DND-41 (cell line): ENCODE results near the gene DLG2.

Experiments
- ATAC-seq: fragments of 200-7000 bp; cut with Tn5 transposase; 3 replicates; pipeline ENCODE4 v1.9.1; 2021; ENCODE audit warnings: low read depth; ENCODE audit not compliant: insufficient read depth
- DNase-seq: peaks from one replicate; pipeline ENCODE4 v3.0.0-alpha.2; 2020
- H2AFZ ChIP-seq: 2 replicates; pipeline ENCODE4 v1.6.0; 2012; ENCODE audit warnings: low read depth, low read length
- H3K27ac ChIP-seq: 2 replicates; pipeline ENCODE4 v1.5.1; 2012; ENCODE audit warnings: low read length, inconsistent platforms
- H3K27me3 ChIP-seq: fragments of 200-600 bp; sonication (generic); 2 replicates; pipeline ENCODE4 v1.6.0; 2012; ENCODE audit warnings: low read length, mild to moderate bottlenecking, inconsistent platforms; ENCODE audit not compliant: insufficient read depth, poor library complexity
- H3K36me3 ChIP-seq: 2 replicates; pipeline ENCODE4 v1.5.1; 2012; ENCODE audit warnings: low read length, inconsistent platforms; ENCODE audit not compliant: insufficient read depth
- H3K4me1 ChIP-seq: 2 replicates; pipeline ENCODE4 v1.5.1; 2012; ENCODE audit warnings: mild to moderate bottlenecking, low read length; ENCODE audit not compliant: insufficient read depth
- H3K4me2 ChIP-seq: 2 replicates; pipeline ENCODE4 v1.6.0; 2012; ENCODE audit warnings: mild to moderate bottlenecking, moderate library complexity, low read length, inconsistent platforms; ENCODE audit not compliant: insufficient read depth
- H3K4me3 ChIP-seq, 2 experiments: fragments of 200-600 bp in 1 of 2; shearing (Covaris generic) in 1 of 2; 2 replicates each; pipeline ENCODE4 v1.5.1; 2012 to 2016; ENCODE audit warnings: inconsistent platforms in 2 of 2, low read length in 2 of 2, mild to moderate bottlenecking in 2 of 2, low read depth in 1 of 2, moderate library complexity in 1 of 2
- H3K79me2 ChIP-seq: 2 replicates; pipeline ENCODE4 v1.6.0; 2012; ENCODE audit warnings: low read length, inconsistent platforms; ENCODE audit not compliant: insufficient read depth
- H3K9ac ChIP-seq: 2 replicates; pipeline ENCODE4 v1.6.0; 2012; ENCODE audit warnings: low read depth, mild to moderate bottlenecking, inconsistent platforms, low read length, moderate library complexity
- H3K9me3 ChIP-seq: 2 replicates; pipeline ENCODE4 v1.5.1; 2012; ENCODE audit warnings: low read length, moderate library complexity, mild to moderate bottlenecking, inconsistent platforms; ENCODE audit not compliant: insufficient read depth, severe bottlenecking
- H4K20me1 ChIP-seq: 2 replicates; pipeline ENCODE4 v1.6.0; 2012; ENCODE audit warnings: low read length; ENCODE audit not compliant: insufficient read depth
- CTCF ChIP-seq: IDR thresholded peaks from 2 replicates; pipeline ENCODE4 v1.5.1; 2012; ENCODE audit warnings: borderline replicate concordance, low read length, moderate library complexity, mild to moderate bottlenecking; ENCODE audit not compliant: poor library complexity, severe bottlenecking; ENCODE audit errors: extremely low read depth
- EZH2 ChIP-seq: IDR thresholded peaks from 3 replicates; pipeline ENCODE4 v1.6.1; 2012; ENCODE audit warnings: borderline replicate concordance, low read depth, mild to moderate bottlenecking, moderate library complexity, low read length, inconsistent platforms; ENCODE audit not compliant: severe bottlenecking

DLG2 gene

GRCh38 chr11:85313741-85314140, 313.4 kb downstream of the DLG2 start:
- TF ChIP-seq EZH2 (no peak), CTCF (no peak)
- no peaks in the 10 kb centered on the region for H3K36me3 ChIP-seq
- H3K4me2 ChIP-seq: no peak overlapping the region

GRCh38 chr11:85310479-85310878, 316.7 kb downstream of the DLG2 start:
- ATAC-seq (no peak), DNase-seq (no peak)
- no peaks in the 10 kb centered on the region for H3K36me3 ChIP-seq
- no peaks in the 10 kb centered on the region for H4K20me1 ChIP-seq
- no peak for TF ChIP-seq EZH2
- no peak for TF ChIP-seq CTCF
- H3K27me3 ChIP-seq: no peaks in the 10 kb centered on the region
- no peaks in the 10 kb centered on the region for H3K4me1 ChIP-seq
- no peaks in the 10 kb centered on the region for H3K9me3 ChIP-seq
- H3K79me2 ChIP-seq: no peaks in the 10 kb centered on the region
- no peak overlapping the region for H2AFZ ChIP-seq
- H3K4me2 ChIP-seq: no peak overlapping the region
- no peak overlapping the region for H3K27ac ChIP-seq
- H3K9ac ChIP-seq: no peak overlapping the region
- H3K4me3 ChIP-seq: no peak overlapping the region

More at GRCh38 chr11:85313741-85314140, 313.4 kb downstream of the DLG2 start:
- no peak for DNase-seq
- no peak overlapping the region for H3K4me3 ChIP-seq
- H3K9me3 ChIP-seq: no peaks in the 10 kb centered on the region
- H3K79me2 ChIP-seq: no peaks in the 10 kb centered on the region
- no peaks in the 10 kb centered on the region for H4K20me1 ChIP-seq
- ATAC-seq: no peak
- H2AFZ ChIP-seq: no peak overlapping the region
- no peak overlapping the region for H3K9ac ChIP-seq
- H3K4me1 ChIP-seq: no peaks in the 10 kb centered on the region
- H3K27me3 ChIP-seq: no peaks in the 10 kb centered on the region
- H3K27ac ChIP-seq: no peak overlapping the region

GRCh38 chr11:85307366-85307765, 319.8 kb downstream of the DLG2 start:
- Histone ChIP-seq H3K27me3 (no peaks in the 10 kb centered on the region), H3K4me2 (no peak overlapping the region), H2AFZ (no peak overlapping the region), H3K27ac (no peak overlapping the region), H3K4me3 (no peak overlapping the region), H3K9me3 (no peaks in the 10 kb centered on the region), H3K4me1 (no peaks in the 10 kb centered on the region), H3K36me3 (no peaks in the 10 kb centered on the region), H3K79me2 (no peaks in the 10 kb centered on the region), H4K20me1 (no peaks in the 10 kb centered on the region), H3K9ac (no peak overlapping the region)
- DNase-seq (no peak), ATAC-seq (no peak)
- no peak for TF ChIP-seq CTCF
- no peak for TF ChIP-seq EZH2
